Measurements from ENCODE around the gene HIGD1B.

DNA sequence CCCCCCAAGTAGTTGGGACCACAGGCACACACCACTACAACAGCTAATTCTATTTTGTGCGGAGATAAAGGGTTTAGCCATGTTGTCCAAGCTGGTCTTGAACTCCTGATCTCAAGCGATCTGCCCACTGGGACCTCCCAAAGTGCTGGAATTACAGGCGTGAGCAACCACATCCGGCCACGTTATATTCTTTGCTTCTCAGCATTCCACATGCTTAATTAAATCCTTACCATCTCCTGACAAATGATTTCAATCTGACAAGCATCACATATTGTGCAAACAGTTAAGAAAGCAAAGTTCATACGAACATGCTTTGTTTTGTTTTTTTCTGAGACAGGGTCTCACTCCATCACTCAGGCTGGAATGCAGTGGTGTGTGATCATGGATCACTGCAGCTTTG is 18.2 kb downstream of the HIGD1B start:
- TF ChIP-seq, protein P1, sequence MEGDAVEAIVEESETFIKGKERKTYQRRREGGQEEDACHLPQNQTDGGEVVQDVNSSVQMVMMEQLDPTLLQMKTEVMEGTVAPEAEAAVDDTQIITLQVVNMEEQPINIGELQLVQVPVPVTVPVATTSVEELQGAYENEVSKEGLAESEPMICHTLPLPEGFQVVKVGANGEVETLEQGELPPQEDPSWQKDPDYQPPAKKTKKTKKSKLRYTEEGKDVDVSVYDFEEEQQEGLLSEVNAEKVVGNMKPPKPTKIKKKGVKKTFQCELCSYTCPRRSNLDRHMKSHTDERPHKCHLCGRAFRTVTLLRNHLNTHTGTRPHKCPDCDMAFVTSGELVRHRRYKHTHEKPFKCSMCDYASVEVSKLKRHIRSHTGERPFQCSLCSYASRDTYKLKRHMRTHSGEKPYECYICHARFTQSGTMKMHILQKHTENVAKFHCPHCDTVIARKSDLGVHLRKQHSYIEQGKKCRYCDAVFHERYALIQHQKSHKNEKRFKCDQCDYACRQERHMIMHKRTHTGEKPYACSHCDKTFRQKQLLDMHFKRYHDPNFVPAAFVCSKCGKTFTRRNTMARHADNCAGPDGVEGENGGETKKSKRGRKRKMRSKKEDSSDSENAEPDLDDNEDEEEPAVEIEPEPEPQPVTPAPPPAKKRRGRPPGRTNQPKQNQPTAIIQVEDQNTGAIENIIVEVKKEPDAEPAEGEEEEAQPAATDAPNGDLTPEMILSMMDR (IDR thresholded peaks at IDR 0.05), result no peak
- no peak for TF ChIP-seq POLR2A (IDR thresholded peaks at IDR 0.05)

Measured in Peyer's patch (tissue), 4 donors.